Immature natural killer cell (primary cell): Measurements from ENCODE around the gene TFF3. TPM values are rescaled to one million over a fixed set of nuclear protein-coding genes. Genes with fewer than 3 reads are reported as not detected.
A peak's percentile ranks its signal among the peaks of the same experiment; 100 is the strongest.

ENCODE experiments used
- DNase-seq, 3 donors: peaks; one replicate each; pipeline ENCODE4 v3.0.0; 2022; ENCODE audit warnings: mixed read lengths in 1 of 3
- H3K27ac Mint-ChIP-seq, 6 donors: one replicate each; pipeline ENCODE4 v1.8.0; 2020; ENCODE audit warnings: mixed read lengths in 6 of 6, mild to moderate bottlenecking in 5 of 6, inconsistent platforms in 4 of 6, moderate library complexity in 3 of 6
- H3K27me3 Mint-ChIP-seq, 3 donors: one replicate each; pipeline ENCODE4 v1.8.0; 2020 to 2021; ENCODE audit warnings: low read depth in 3 of 3, mild to moderate bottlenecking in 3 of 3, mixed read lengths in 3 of 3, moderate library complexity in 3 of 3, inconsistent platforms in 1 of 3
- H3K36me3 Mint-ChIP-seq, 3 donors: one replicate each; pipeline ENCODE4 v1.8.0; 2020; ENCODE audit warnings: mixed read lengths in 3 of 3, inconsistent platforms in 2 of 3, mild to moderate bottlenecking in 2 of 3
- H3K4me1 Mint-ChIP-seq, 2 donors: one replicate each; pipeline ENCODE4 v1.8.0; 2020; ENCODE audit warnings: inconsistent platforms in 2 of 2, mild to moderate bottlenecking in 2 of 2, mixed read lengths in 2 of 2, moderate library complexity in 1 of 2
- H3K4me3 Mint-ChIP-seq, 5 donors: one replicate each; pipeline ENCODE4 v1.8.0; 2020; ENCODE audit warnings: mild to moderate bottlenecking in 5 of 5, mixed read lengths in 5 of 5, inconsistent platforms in 3 of 5, moderate library complexity in 3 of 5
- H3K9me3 Mint-ChIP-seq, 6 donors: one replicate each; pipeline ENCODE4 v1.8.0; 2020; ENCODE audit warnings: mild to moderate bottlenecking in 6 of 6, mixed read lengths in 6 of 6, inconsistent platforms in 4 of 6, moderate library complexity in 3 of 6
- polyA plus RNA-seq, 3 donors: library from polyadenylated mRNA; unstranded; fragments of 300-500 nt; fragmentation: Illumina TruSeq; gene quantifications; one replicate each; pipeline ENCODE4 v1.2.3, GENCODE V29; 2021

The TFF3 gene, protein sequence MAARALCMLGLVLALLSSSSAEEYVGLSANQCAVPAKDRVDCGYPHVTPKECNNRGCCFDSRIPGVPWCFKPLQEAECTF
- not detected for polyA plus RNA-seq

DNA sequence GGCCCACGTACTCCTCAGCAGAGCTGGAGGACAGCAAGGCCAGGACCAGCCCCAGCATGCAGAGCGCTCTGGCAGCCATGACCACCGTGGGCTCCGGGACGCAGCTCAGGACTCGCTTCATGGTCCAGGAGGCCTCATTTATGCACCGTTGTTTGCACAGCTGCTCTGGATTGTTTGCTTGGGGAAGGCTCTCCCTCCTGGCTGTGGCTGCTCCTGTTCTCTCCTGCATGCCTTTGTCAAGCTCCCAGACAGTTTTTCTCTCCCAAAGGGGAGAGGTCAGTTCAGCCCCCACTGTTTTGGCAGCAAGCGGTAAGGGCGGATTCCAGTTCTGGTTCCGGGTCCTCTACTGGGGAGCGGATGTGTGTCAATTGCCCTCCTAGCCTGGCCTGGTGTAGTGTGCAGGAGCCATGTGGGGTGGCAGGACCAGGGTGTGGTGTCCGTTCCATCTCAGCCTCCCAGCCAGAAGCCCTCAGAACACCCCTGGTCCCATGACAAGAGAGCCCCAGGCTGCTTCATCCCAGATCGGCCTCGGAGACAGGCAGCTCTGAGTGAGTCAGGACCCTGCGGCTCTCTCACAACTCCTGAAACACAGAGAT, at the start of gene TFF3:
Gene TFF3, minus strand, starts transcription at position 114 of the 596 bp plus-strand sequence. Its CDS starts 35 bp downstream, at position 79.
- Mint-ChIP-seq H3K4me1 (peaks cover 15 to 16% of the 10 kb centered on the region in 2 donors), H3K27ac (no peak within 1 kb of the TSS), H3K27me3 (peaks cover under 1 to 3% (median 2%) of the 10 kb centered on the region in 3 donors), H3K4me3 (no peak within 1 kb of the TSS), H3K36me3 (no peaks in the 10 kb centered on the region), H3K9me3 (no peaks in the 10 kb centered on the region)
- no peak for DNase-seq

DNA sequence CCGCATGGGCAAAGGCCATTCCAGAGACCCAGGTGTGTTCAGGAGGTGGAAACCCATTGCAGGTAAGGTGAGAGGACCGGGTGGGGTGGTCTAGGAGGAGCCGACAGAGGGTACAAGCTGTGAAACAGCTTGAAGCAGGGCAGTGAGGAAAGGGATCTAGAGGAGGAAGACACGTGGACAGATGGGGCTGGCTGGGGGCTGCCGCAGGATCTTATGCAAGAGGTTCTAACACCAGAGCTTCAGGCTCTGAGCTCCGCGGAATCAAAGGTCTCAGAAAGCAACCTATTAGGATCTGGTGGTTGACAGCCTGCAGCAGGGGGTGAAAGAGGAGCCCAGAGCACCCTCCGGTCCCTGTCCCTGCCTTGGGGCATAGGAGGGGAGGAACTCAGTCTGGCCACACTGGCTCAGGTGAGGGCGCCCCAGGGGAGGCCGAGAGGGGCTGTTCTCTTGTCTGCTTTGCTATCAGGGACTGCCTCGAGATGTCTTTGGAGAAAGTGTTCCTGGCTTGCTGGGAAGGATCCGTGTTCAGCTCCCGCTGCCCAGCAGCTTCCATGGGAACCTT, 49.2 kb upstream of the TFF3 start:
- H3K4me1 Mint-ChIP-seq, result peaks cover 2 to 11% of the 10 kb centered on the region in 2 donors
- H3K27me3 Mint-ChIP-seq, result peaks cover 0 to 17% (median 10%) of the 10 kb centered on the region in 3 donors
- no peaks in the 10 kb centered on the region for H3K36me3 Mint-ChIP-seq
- H3K27ac Mint-ChIP-seq, result no peak overlapping the region
- no peak for DNase-seq
- no peak overlapping the region for H3K4me3 Mint-ChIP-seq
- peaks cover 0 to 2% (median 0%) of the 10 kb centered on the region in 6 donors for H3K9me3 Mint-ChIP-seq

DNA sequence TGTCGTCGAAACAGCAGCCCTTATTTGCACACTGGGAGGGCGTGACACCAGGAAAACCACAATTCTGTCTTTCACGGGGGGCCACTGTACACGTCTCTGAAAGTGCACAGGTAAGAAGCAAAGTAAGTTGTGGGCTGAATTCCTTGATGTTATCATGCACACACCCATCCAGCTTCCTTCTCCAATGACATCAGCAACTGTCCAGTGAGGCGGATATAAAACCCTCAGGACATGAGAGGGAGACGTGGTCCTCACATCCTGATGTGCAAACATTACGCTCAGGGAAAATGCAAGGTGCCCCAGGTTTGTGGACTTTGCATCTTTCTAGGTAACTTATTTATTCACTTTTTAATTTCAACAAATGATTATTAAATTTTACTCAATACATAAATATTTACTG, 48.1 kb upstream of the TFF3 start:
- H3K4me1 Mint-ChIP-seq, result peaks cover 2 to 11% of the 10 kb centered on the region in 2 donors
- H3K27me3 Mint-ChIP-seq, result peaks cover 0 to 22% (median 8%) of the 10 kb centered on the region in 3 donors
- H3K4me3 Mint-ChIP-seq, result no peak overlapping the region
- no peak overlapping the region for H3K27ac Mint-ChIP-seq
- H3K9me3 Mint-ChIP-seq, result peaks cover 0 to 2% (median 0%) of the 10 kb centered on the region in 6 donors
- no peak for DNase-seq
- no peaks in the 10 kb centered on the region for H3K36me3 Mint-ChIP-seq

DNA sequence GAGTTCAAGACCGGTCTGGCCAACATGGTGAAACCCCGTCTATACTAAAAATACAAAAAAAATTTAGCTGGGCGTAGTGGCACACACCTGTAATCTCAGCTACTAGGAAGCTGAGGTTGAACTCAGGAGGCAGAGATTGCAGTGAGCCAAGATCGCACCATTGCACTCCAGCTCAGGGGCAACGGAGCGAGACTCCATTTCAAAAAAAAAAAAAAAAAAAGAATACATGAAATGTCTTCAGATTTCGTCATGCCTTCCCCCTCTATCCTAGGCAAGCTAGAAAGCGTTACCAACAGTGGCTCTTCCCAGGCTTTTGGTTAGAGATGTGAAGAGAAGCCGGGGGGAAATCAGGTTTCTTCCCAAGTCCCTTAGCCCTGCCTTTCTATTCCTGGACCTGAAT, 47.5 kb upstream of the TFF3 start:
- Mint-ChIP-seq H3K9me3 (peaks cover 0 to 2% (median 0%) of the 10 kb centered on the region in 6 donors), H3K27me3 (peaks cover 0 to 22% (median 8%) of the 10 kb centered on the region in 3 donors), H3K4me3 (no peak overlapping the region), H3K36me3 (no peaks in the 10 kb centered on the region), H3K27ac (no peak overlapping the region), H3K4me1 (peaks cover 2 to 11% of the 10 kb centered on the region in 2 donors)
- DNase-seq, result no peak

DNA sequence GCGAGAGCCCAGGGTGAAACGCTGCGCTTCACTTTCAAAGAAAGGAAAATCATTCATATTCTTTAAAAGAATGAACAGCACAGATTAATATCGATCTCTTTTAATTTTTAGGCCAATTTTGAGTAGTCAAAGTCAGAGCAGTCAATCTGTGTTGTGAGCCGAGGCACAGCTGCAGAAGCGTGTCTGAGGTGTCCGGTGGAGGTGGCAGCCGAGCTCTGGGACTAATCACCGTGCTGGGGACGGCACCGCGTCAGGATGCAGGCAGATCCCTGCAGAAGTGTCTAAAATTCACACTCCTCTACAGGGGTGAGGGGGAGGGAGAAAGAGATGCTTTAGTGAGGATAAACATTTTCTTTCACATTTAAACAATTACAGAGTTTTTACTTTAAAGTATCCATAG, 47.0 kb upstream of the TFF3 start:
- Mint-ChIP-seq H3K27me3 (peaks cover 0 to 22% (median 6%) of the 10 kb centered on the region in 3 donors), H3K4me3 (no peak overlapping the region), H3K36me3 (no peaks in the 10 kb centered on the region), H3K9me3 (peaks cover 0 to 2% (median 0%) of the 10 kb centered on the region in 6 donors), H3K4me1 (peaks cover 2 to 11% of the 10 kb centered on the region in 2 donors), H3K27ac (no peak overlapping the region)
- no peak for DNase-seq

DNA sequence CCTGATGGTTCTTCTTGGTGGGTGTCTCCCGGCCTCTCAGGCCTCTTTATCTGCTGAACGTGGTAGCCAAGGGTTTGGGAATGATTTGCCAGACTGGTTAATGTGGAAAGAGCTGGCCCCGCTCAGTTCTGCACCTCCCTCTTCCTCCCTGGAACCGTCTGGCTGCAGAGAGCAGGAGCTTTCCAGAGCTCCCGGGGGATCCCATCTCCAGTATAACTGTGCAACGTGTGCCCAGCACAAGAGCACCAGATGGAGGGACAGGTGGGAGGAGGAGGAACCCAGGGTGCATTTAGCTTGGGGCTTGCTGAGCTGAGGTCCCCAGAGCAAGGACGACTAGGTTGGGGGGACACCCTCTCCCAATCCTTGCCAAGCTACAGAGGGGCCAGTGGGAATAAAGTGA, 46.1 kb upstream of the TFF3 start:
- Mint-ChIP-seq H3K27me3 (peaks cover 0 to 22% (median 6%) of the 10 kb centered on the region in 3 donors), H3K9me3 (peaks cover 0 to 2% (median 0%) of the 10 kb centered on the region in 6 donors), H3K4me3 (no peak overlapping the region), H3K27ac (no peak overlapping the region), H3K36me3 (no peaks in the 10 kb centered on the region), H3K4me1 (peaks cover 2 to 11% of the 10 kb centered on the region in 2 donors)
- DNase-seq, result no peak

DNA sequence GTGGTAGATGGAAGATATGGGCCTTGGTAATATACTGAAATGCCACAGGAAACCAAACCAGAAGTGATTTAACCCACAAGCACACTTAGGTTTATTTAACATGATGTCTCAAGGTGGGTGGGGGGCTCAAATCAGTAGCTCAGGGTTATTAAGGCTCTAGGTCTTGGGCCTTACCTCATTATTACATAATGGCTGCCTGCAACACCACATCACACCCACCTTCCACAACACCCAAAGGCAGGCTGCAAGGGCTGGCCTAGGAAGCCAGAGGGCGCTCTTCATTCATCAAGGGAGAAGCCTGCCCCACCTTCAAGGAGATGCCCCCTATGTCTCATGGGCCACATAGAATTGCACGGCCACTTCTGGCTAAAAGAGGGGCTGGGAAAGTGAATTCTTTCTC, 45.1 kb upstream of the TFF3 start:
- DNase-seq, result peak in 1 of 3 donors; percentile 9
- Mint-ChIP-seq H3K36me3 (peaks cover 0 to 4% (median 0%) of the 10 kb centered on the region in 3 donors), H3K27me3 (peaks cover 0 to 23% (median 6%) of the 10 kb centered on the region in 3 donors), H3K4me1 (peaks cover 2 to 11% of the 10 kb centered on the region in 2 donors), H3K27ac (no peak overlapping the region), H3K9me3 (peaks cover 0 to 6% (median 4%) of the 10 kb centered on the region in 6 donors), H3K4me3 (no peak overlapping the region)

DNA sequence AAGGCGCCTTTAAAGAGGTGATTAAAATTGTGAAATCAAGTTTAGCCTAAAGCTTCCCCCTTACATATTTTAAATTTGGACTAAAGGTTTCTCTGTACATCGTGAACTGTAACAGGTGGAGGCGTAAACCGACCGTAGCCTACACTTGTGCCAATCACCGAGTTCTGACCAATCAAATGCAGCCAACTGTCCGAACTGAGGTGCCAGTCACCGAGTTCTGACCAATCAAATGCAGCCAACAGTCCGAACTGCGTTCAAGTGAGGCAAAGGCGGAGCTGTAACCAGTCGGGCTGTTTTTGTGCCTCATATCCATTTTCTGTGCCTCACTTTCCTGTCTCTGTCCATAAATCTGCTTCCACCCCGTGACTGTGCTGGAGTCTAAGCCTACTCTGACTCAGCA, 43.7 kb upstream of the TFF3 start:
- H3K27me3 Mint-ChIP-seq, result peaks cover 0 to 24% (median 9%) of the 10 kb centered on the region in 3 donors

DNA sequence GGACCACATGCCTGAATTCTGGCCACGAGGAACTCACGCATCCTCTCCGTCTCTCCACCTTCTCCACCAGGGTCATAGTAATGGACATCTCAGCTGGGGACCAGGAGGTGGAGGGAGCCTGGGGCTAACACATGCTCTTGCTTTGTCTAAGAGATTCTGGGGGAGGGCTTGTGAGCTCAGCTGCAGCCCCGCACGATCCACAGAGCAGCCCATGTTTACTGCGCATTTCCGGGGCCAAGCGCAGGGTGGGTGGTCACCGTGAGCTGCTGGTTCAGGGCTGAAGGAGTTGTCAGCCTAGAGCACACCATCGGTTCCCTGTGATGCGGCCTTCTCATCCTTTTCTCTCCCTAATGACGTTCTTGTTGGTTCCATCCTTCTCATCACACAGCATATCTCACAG, 43.1 kb upstream of the TFF3 start:
- Mint-ChIP-seq H3K9me3 (peaks cover 3 to 16% (median 13%) of the 10 kb centered on the region in 6 donors), H3K4me1 (peaks cover 2 to 11% of the 10 kb centered on the region in 2 donors), H3K4me3 (no peak overlapping the region), H3K36me3 (peaks cover 4 to 14% (median 12%) of the 10 kb centered on the region in 3 donors), H3K27me3 (peaks cover 0 to 21% (median 5%) of the 10 kb centered on the region in 3 donors), H3K27ac (no peak overlapping the region)
- no peak for DNase-seq

More for the DNA sequence above, 43.7 kb upstream of the TFF3 start:
- Mint-ChIP-seq H3K4me1 (peaks cover 2 to 11% of the 10 kb centered on the region in 2 donors), H3K27ac (no peak overlapping the region), H3K4me3 (no peak overlapping the region), H3K36me3 (peaks cover 4 to 12% (median 9%) of the 10 kb centered on the region in 3 donors), H3K9me3 (peaks cover 2 to 16% (median 12%) of the 10 kb centered on the region in 6 donors)
- DNase-seq, result no peak

DNA sequence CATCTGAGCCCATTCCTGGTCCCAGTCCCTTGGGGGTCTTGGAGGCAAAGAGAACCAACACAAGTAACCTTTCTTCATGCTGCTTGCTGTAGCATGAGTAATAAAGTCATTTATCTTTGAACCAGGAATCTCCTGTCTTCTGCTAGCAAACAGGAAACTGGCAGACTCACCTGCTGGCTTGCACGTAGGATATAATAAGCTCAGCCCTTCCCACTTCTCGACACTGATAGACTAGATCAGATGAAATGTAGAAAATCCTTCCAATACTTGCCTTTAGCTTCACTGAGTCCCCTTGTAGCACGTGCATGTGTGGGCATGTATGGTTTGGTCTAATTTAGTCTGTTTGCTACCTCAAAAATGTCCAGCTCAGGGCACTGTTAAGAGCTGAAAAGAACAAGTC, 42.1 kb upstream of the TFF3 start:
- H3K4me3 Mint-ChIP-seq, result no peak overlapping the region
- DNase-seq, result no peak
- peaks cover 4 to 16% (median 13%) of the 10 kb centered on the region in 6 donors for H3K9me3 Mint-ChIP-seq
- H3K27me3 Mint-ChIP-seq, result peaks cover 0 to 16% (median 5%) of the 10 kb centered on the region in 3 donors
- H3K4me1 Mint-ChIP-seq, result peaks cover 2 to 11% of the 10 kb centered on the region in 2 donors
- peaks cover 4 to 18% (median 12%) of the 10 kb centered on the region in 3 donors for H3K36me3 Mint-ChIP-seq
- H3K27ac Mint-ChIP-seq, result no peak overlapping the region

DNA sequence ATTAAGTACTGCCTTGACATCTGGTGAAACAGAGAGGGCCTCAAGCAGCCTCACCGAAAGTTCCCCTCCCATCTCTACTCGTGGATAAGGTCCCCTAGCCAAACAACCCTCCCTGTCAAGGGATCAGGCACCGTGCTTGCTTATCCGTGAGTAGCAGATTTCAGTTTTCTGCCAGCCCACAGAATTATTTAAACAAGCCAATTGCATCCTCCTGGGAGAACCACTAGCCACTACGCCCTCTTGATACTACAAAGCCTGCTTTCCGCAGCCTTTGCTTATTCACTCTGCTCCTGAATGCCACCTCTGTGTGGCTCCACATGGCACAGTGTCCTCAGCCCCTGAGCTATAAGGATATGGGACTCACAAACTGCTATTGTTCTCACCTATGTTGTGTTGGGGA, 41.4 kb upstream of the TFF3 start:
- DNase-seq, result no peak
- peaks cover 4 to 18% (median 12%) of the 10 kb centered on the region in 3 donors for H3K36me3 Mint-ChIP-seq
- peaks cover 2 to 14% (median 5%) of the 10 kb centered on the region in 3 donors for H3K27me3 Mint-ChIP-seq
- H3K27ac Mint-ChIP-seq, result no peak overlapping the region
- peaks cover 2 to 11% of the 10 kb centered on the region in 2 donors for H3K4me1 Mint-ChIP-seq
- no peak overlapping the region for H3K4me3 Mint-ChIP-seq
- peaks cover 4 to 16% (median 13%) of the 10 kb centered on the region in 6 donors for H3K9me3 Mint-ChIP-seq

DNA sequence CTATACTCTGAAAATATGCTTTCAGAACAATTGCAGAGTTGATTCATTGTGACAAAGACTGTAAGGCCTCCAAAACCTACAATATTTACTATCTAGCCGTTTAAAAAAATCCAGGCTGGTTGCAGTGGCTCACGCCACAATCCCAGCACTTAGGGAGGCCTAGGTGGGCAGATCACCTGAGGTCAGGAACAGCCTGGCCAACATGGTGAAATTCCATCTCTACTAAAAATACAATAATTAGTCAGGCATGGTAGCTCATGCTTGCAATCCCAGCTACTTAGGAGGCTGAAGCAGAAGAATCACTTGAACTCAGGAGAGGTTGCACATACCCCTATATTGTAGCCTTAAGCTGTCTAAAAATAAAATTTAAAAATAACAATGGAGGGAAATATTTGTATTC, 40.8 kb upstream of the TFF3 start:
- no peak for DNase-seq
- H3K27ac Mint-ChIP-seq, result no peak overlapping the region
- H3K4me1 Mint-ChIP-seq, result peaks cover 2 to 11% of the 10 kb centered on the region in 2 donors
- peaks cover 2 to 16% (median 13%) of the 10 kb centered on the region in 6 donors for H3K9me3 Mint-ChIP-seq
- peaks cover 4 to 18% (median 12%) of the 10 kb centered on the region in 3 donors for H3K36me3 Mint-ChIP-seq
- H3K4me3 Mint-ChIP-seq, result no peak overlapping the region
- peaks cover 4 to 14% (median 5%) of the 10 kb centered on the region in 3 donors for H3K27me3 Mint-ChIP-seq

DNA sequence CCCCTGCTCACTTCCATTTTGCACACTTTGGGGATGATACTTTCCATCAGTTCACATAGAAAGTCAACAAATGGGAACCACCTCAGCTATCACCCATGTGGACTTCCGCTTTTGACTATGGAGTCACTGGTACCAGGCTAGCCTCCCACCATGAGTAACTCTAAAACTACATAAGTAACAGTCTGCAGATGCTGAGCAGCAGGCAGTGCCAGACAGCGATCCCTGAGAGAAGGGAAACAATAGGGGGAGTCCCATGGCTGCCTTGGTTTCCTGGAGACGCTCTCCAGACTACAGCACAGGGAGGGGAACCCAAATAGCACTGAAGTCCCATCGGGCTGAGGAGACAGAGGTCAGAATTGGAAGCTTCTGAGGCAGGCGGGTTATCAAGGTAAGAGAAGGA, 38.4 kb upstream of the TFF3 start:
- Mint-ChIP-seq H3K27ac (no peak overlapping the region), H3K9me3 (peaks cover 2 to 16% (median 13%) of the 10 kb centered on the region in 6 donors)

More for the DNA sequence above, 38.4 kb upstream of the TFF3 start:
- peaks cover 5 to 9% (median 8%) of the 10 kb centered on the region in 3 donors for H3K27me3 Mint-ChIP-seq
- no peaks in the 10 kb centered on the region for H3K4me1 Mint-ChIP-seq
- peaks cover 4 to 18% (median 12%) of the 10 kb centered on the region in 3 donors for H3K36me3 Mint-ChIP-seq
- no peak overlapping the region for H3K4me3 Mint-ChIP-seq
- no peak for DNase-seq
